ENCODE results near the gene POLR3B. TPM values are rescaled to one million over a fixed set of nuclear protein-coding genes. Genes with fewer than 3 reads are reported as not detected.
A peak's percentile ranks its signal among the peaks of the same experiment; 100 is the strongest.

Gene POLR3B
- total RNA-seq, 2 donors from 2014 or later: 9.0 to 12.4 TPM

- H3K9ac ChIP-seq (ENCODE audit: extremely low read depth, low read length, poor library complexity, severe bottlenecking): no peak overlapping the region
- H3K9me3 Mint-ChIP-seq: no peaks in the 10 kb centered on the region
- H3K27me3 ChIP-seq (ENCODE audit: control insufficient read depth, insufficient read depth, low read length, poor library complexity, severe bottlenecking): no peaks in the 10 kb centered on the region
- H3K4me3 ChIP-seq (ENCODE audit: low read length): no peak overlapping the region
- no peak for TF ChIP-seq CTCF (conservative IDR thresholded peaks at IDR 0.05)
- H3K27me3 Mint-ChIP-seq (ENCODE audit: insufficient read depth): no peaks in the 10 kb centered on the region
- H3K36me3 Mint-ChIP-seq (ENCODE audit: low read depth): peaks cover 11% of the 10 kb centered on the region
- no peaks in the 10 kb centered on the region for H3K9me3 ChIP-seq (ENCODE audit: control insufficient read depth, low read length)
- H3K4me1 Mint-ChIP-seq: peaks cover 2% of the 10 kb centered on the region
- H3K4me3 Mint-ChIP-seq: no peak overlapping the region
- H3K27ac ChIP-seq (ENCODE audit: low read depth, low read length): peak overlapping the region; percentile 62
- no peak for DNase-seq
- H3K27ac Mint-ChIP-seq: no peak overlapping the region
- 80 to 93% methylated on average over 1 of the region's 1 CpG for WGBS, 2 experiments (ENCODE audit: insufficient coverage in 1 of 2, insufficient read length in 1 of 2)
- H3K36me3 ChIP-seq (ENCODE audit: control insufficient read depth, insufficient read depth, low read length): peaks cover 19% of the 10 kb centered on the region
- H3K4me1 ChIP-seq (ENCODE audit: control insufficient read depth, insufficient read depth, low read length): no peaks in the 10 kb centered on the region
Observed at GRCh38 chr12:106452309-106452708, 94.8 kb downstream of the POLR3B start.

GRCh38 chr12:106455111-106455510 is 97.6 kb downstream of the POLR3B start:
- Mint-ChIP-seq H3K4me1 (peaks cover 2% of the 10 kb centered on the region), H3K27me3 (ENCODE audit: insufficient read depth) (no peaks in the 10 kb centered on the region), H3K4me3 (no peak overlapping the region), H3K27ac (no peak overlapping the region), H3K36me3 (ENCODE audit: low read depth) (peaks cover 13% of the 10 kb centered on the region), H3K9me3 (no peaks in the 10 kb centered on the region)
- no peak for TF ChIP-seq CTCF (conservative IDR thresholded peaks at IDR 0.05)
- 81 to 90% methylated on average over 4 to 6 of the region's 6 CpGs for WGBS, 2 experiments (ENCODE audit: insufficient coverage in 1 of 2, insufficient read length in 1 of 2)
- Histone ChIP-seq H3K9me3 (ENCODE audit: control insufficient read depth, low read length) (no peaks in the 10 kb centered on the region), H3K36me3 (ENCODE audit: control insufficient read depth, insufficient read depth, low read length) (peaks cover 31% of the 10 kb centered on the region), H3K4me3 (ENCODE audit: low read length) (no peak overlapping the region), H3K27me3 (ENCODE audit: control insufficient read depth, insufficient read depth, low read length, poor library complexity, severe bottlenecking) (no peaks in the 10 kb centered on the region), H3K27ac (ENCODE audit: low read depth, low read length) (peak overlapping the region; percentile 53), H3K4me1 (ENCODE audit: control insufficient read depth, insufficient read depth, low read length) (no peaks in the 10 kb centered on the region), H3K9ac (ENCODE audit: extremely low read depth, low read length, poor library complexity, severe bottlenecking) (no peak overlapping the region)
- no peak for DNase-seq

GRCh38 chr12:106459124-106459523 is 101.6 kb downstream of the POLR3B start:
- DNase-seq: no peak
- H3K4me1 Mint-ChIP-seq: no peaks in the 10 kb centered on the region
- H3K36me3 Mint-ChIP-seq (ENCODE audit: low read depth): peaks cover 17% of the 10 kb centered on the region
- Histone ChIP-seq H3K36me3 (ENCODE audit: control insufficient read depth, insufficient read depth, low read length) (peaks cover 34% of the 10 kb centered on the region), H3K9ac (ENCODE audit: extremely low read depth, low read length, poor library complexity, severe bottlenecking) (no peak overlapping the region), H3K27ac (ENCODE audit: low read depth, low read length) (no peak overlapping the region), H3K9me3 (ENCODE audit: control insufficient read depth, low read length) (no peaks in the 10 kb centered on the region), H3K27me3 (ENCODE audit: control insufficient read depth, insufficient read depth, low read length, poor library complexity, severe bottlenecking) (no peaks in the 10 kb centered on the region), H3K4me1 (ENCODE audit: control insufficient read depth, insufficient read depth, low read length) (no peaks in the 10 kb centered on the region), H3K4me3 (ENCODE audit: low read length) (no peak overlapping the region)
- no peak overlapping the region for H3K4me3 Mint-ChIP-seq
- 92 to 98% methylated on average over 5 to 6 of the region's 6 CpGs for WGBS, 2 experiments (ENCODE audit: insufficient coverage in 1 of 2, insufficient read length in 1 of 2)
- no peak for TF ChIP-seq CTCF (conservative IDR thresholded peaks at IDR 0.05)
- no peaks in the 10 kb centered on the region for H3K27me3 Mint-ChIP-seq (ENCODE audit: insufficient read depth)
- H3K9me3 Mint-ChIP-seq: no peaks in the 10 kb centered on the region
- no peak overlapping the region for H3K27ac Mint-ChIP-seq
